SK-N-SH (cell line): ENCODE data around the gene BGN. TPM values are rescaled to one million over a fixed set of nuclear protein-coding genes. Genes with fewer than 3 reads are reported as not detected.

Source experiments
- CTCF ChIA-PET: fragments of 300-600, 350-600 bp; formaldehyde crosslinking; extraction: SDS; loops from one replicate; lab custom pipeline; 2021; lab: Yijun Ruan, JAX
- POLR2A ChIA-PET: fragments of 350-600 bp; sonication (Branson Sonifier 250); formaldehyde crosslinking; extraction: SDS; loops from one replicate; lab custom pipeline; 2020; ENCODE audit warnings: antibody characterized with exemption, inconsistent platforms; lab: Yijun Ruan, JAX
- DNase-seq: peaks from one replicate; pipeline ENCODE4 v3.0.0; 2012
- H2AFZ ChIP-seq: fragments of 200-600 bp; sonication (generic); 2 replicates; pipeline ENCODE4 v1.8.1; 2016; ENCODE audit warnings: antibody characterized with exemption, mild to moderate bottlenecking, low read depth
- H3F3A ChIP-seq: fragments of 200-600 bp; sonication (generic); replicated peaks from 2 replicates; pipeline ENCODE3; 2016; ENCODE audit warnings: antibody characterized with exemption, mild to moderate bottlenecking; ENCODE audit not compliant: insufficient read depth
- H3K27ac ChIP-seq, 2 experiments: fragments of 200-500 bp in 1 of 2; fragments of 200-600 bp in 1 of 2; sonication (Bioruptor generic) in 1 of 2; sonication (generic), shearing (Covaris generic) in 1 of 2; 2 replicates each; pipeline versions ENCODE4 v1.5.1 to v1.6.1; 2014 to 2016; ENCODE audit warnings: low read depth in 2 of 2, inconsistent platforms in 1 of 2, low read length in 1 of 2, mild to moderate bottlenecking in 1 of 2, mixed read lengths in 1 of 2
- H3K27me3 ChIP-seq: fragments of 200-600 bp; sonication (generic), shearing (Covaris generic); 2 replicates; pipeline ENCODE4 v1.6.1; 2016; ENCODE audit warnings: mixed run types; ENCODE audit not compliant: insufficient read depth
- H3K36me3 ChIP-seq, 2 experiments: fragments of 200-500 bp in 1 of 2; fragments of 200-600 bp in 1 of 2; sonication (Bioruptor generic) in 1 of 2; sonication (generic) in 1 of 2; replicated peaks in 1 of 2; 2 replicates each; pipeline versions ENCODE3 to v1.5.1; 2014 to 2016; ENCODE audit warnings: low read length in 1 of 2, mild to moderate bottlenecking in 1 of 2; ENCODE audit not compliant: insufficient read depth in 2 of 2, control insufficient read depth in 1 of 2
- H3K4me1 ChIP-seq, 2 experiments: fragments of 200-500 bp in 1 of 2; fragments of 200-600 bp in 1 of 2; sonication (Bioruptor generic) in 1 of 2; sonication (generic), shearing (Covaris generic) in 1 of 2; 2 replicates each; pipeline versions ENCODE4 v1.5.1 to v1.6.1; 2014 to 2016; ENCODE audit warnings: low read depth in 1 of 2, low read length in 1 of 2, mixed run types in 1 of 2; ENCODE audit not compliant: insufficient read depth in 2 of 2, control insufficient read depth in 1 of 2
- H3K4me2 ChIP-seq: fragments of 200-600 bp; sonication (generic), shearing (Covaris generic); 2 replicates; pipeline ENCODE4 v1.6.1; 2017; ENCODE audit warnings: mixed run types
- H3K4me3 ChIP-seq, 2 experiments: fragments of 200-500 bp in 1 of 2; fragments of 200-600 bp in 1 of 2; sonication (Bioruptor generic) in 1 of 2; sonication (generic), shearing (Covaris generic) in 1 of 2; 2 replicates each; pipeline versions ENCODE4 v1.5.1 to v1.8.1; 2014 to 2016; ENCODE audit warnings: low read depth in 2 of 2, inconsistent platforms in 1 of 2, low read length in 1 of 2, mild to moderate bottlenecking in 1 of 2, mixed read lengths in 1 of 2, moderate library complexity in 1 of 2
- H3K79me2 ChIP-seq: fragments of 200-600 bp; sonication (generic); 2 replicates; pipeline ENCODE4 v1.8.1; 2017; ENCODE audit warnings: mild to moderate bottlenecking; ENCODE audit not compliant: insufficient read depth
- H3K9ac ChIP-seq: fragments of 200-600 bp; sonication (generic); 2 replicates; pipeline ENCODE4 v1.6.1; 2017; ENCODE audit warnings: mixed run types
- H3K9me2 ChIP-seq: fragments of 200-600 bp; sonication (generic); 2 replicates; pipeline ENCODE4 v1.6.1; 2017; ENCODE audit warnings: mixed run types
- H3K9me3 ChIP-seq: fragments of 200-600 bp; sonication (generic); 2 replicates; pipeline ENCODE4 v1.6.1; 2017; ENCODE audit warnings: mixed run types, mild to moderate bottlenecking, moderate library complexity
- H4K20me1 ChIP-seq: fragments of 200-600 bp; sonication (generic); 2 replicates; pipeline ENCODE4 v1.6.1; 2017; ENCODE audit warnings: mild to moderate bottlenecking, mixed run types; ENCODE audit not compliant: insufficient read depth
- CHD2 ChIP-seq: fragments of 150-350 bp; IDR thresholded peaks from 2 replicates; pipeline ENCODE4 v1.6.1; 2018; ENCODE audit warnings: low read length; ENCODE audit not compliant: partially characterized antibody
- CTCF ChIP-seq: fragments of 200-600 bp; sonication (generic); IDR thresholded peaks from 2 replicates; pipeline ENCODE4 v1.6.1; 2017; ENCODE audit warnings: antibody characterized with exemption, mild to moderate bottlenecking, moderate library complexity
- ELF1 ChIP-seq: IDR thresholded peaks from 2 replicates; pipeline ENCODE4 v1.4.0; 2012
- EP300 ChIP-seq, 2 experiments: IDR thresholded peaks; 2 replicates each; pipeline versions ENCODE4 v1.4.0 to v1.6.1; 2012; ENCODE audit warnings: borderline replicate concordance in 1 of 2, low read depth in 1 of 2, low read length in 1 of 2
- EZH2phosphoT487 ChIP-seq: fragments of 200-600 bp; sonication (generic); IDR thresholded peaks from 2 replicates; pipeline ENCODE4 v1.6.1; 2017; ENCODE audit warnings: low read depth, mixed run types, mild to moderate bottlenecking, antibody characterized with exemption, moderate library complexity, borderline replicate concordance
- FOSL2 ChIP-seq: IDR thresholded peaks from 2 replicates; pipeline ENCODE4 v1.4.0; 2012; ENCODE audit warnings: low read depth, mild to moderate bottlenecking, moderate library complexity, borderline replicate concordance
- FOXM1 ChIP-seq: IDR thresholded peaks from 2 replicates; pipeline ENCODE4 v1.4.0; 2012; ENCODE audit warnings: low read depth, mild to moderate bottlenecking
- GABPA ChIP-seq: IDR thresholded peaks from 2 replicates; pipeline ENCODE4 v1.4.0; 2012; ENCODE audit warnings: low read depth, mild to moderate bottlenecking
- GATA2 ChIP-seq: sonication (generic); formaldehyde crosslinking; IDR thresholded peaks from 2 replicates; pipeline ENCODE4 v1.5.0; 2020; ENCODE audit warnings: mild to moderate bottlenecking, missing genetic modification reagents
- IRF3 ChIP-seq: fragments of 150-350 bp; IDR thresholded peaks from 2 replicates; pipeline ENCODE4 v1.6.1; 2016; ENCODE audit warnings: mild to moderate bottlenecking, low read depth, low read length
- MEF2A ChIP-seq: IDR thresholded peaks from 2 replicates; pipeline ENCODE4 v1.4.0; 2012; ENCODE audit warnings: low read depth, borderline replicate concordance
- NFIC ChIP-seq: IDR thresholded peaks from 2 replicates; pipeline ENCODE4 v1.4.0; 2012; ENCODE audit warnings: borderline replicate concordance
- RCOR1 ChIP-seq: fragments of 150-350 bp; IDR thresholded peaks from 2 replicates; pipeline ENCODE4 v1.6.1; 2017; ENCODE audit warnings: antibody characterized with exemption, low read length
- RFX5 ChIP-seq: IDR thresholded peaks from 2 replicates; pipeline ENCODE4 v1.6.1; 2012; ENCODE audit warnings: mild to moderate bottlenecking, improper control_type of control experiment, low read length
- SMC3 ChIP-seq: IDR thresholded peaks from 2 replicates; pipeline ENCODE4 v1.6.1; 2012; ENCODE audit warnings: low read depth, low read length, improper control_type of control experiment
- TCF12 ChIP-seq: IDR thresholded peaks from 2 replicates; pipeline ENCODE4 v1.4.0; 2012
- TEAD4 ChIP-seq: IDR thresholded peaks from 2 replicates; pipeline ENCODE4 v1.4.0; 2012; ENCODE audit warnings: mild to moderate bottlenecking, borderline replicate concordance; ENCODE audit not compliant: insufficient read depth
- YY1 ChIP-seq: IDR thresholded peaks from 2 replicates; pipeline ENCODE4 v1.4.0; 2012; ENCODE audit warnings: low read depth, mild to moderate bottlenecking
- WGBS: methylation state at CpG from one replicate; pipeline ENCODE4 v1.1.6; 2017; ENCODE audit warnings: low lambda C conversion rate; 5-methylcytosine and 5-hydroxymethylcytosine counted together
- polyA plus RNA-seq, 3 experiments: library from polyadenylated mRNA; depleted of rRNA; stranded (reverse); fragments of >200 nt; gene quantifications; 2 replicates each; pipeline ENCODE4 v1.2.3, GENCODE V29; 2012
- TF ChIP-seq, protein P1 (sequence below): IDR thresholded peaks from 2 replicates; pipeline ENCODE4 v1.4.0; 2012; ENCODE audit warnings: low read depth, borderline replicate concordance

Gene BGN
- polyA plus RNA-seq, 1 of the 3 experiments (the other 2 are of a cell fraction) = 28.9 TPM

GRCh38 chrX:153457827-153458466 is 36.8 kb upstream of the BGN start:
- 61% methylated on average over 15 of the region's 17 CpGs for WGBS
- Histone ChIP-seq H3K79me2 (no peaks in the 10 kb centered on the region), H3K4me2 (no peak overlapping the region), H3K4me1 (peaks cover 0 to 19% of the 10 kb centered on the region in 2 experiments; a peak in 1 of 4 replicates), H3K27ac (no peak overlapping the region), H3K27me3 (no peaks in the 10 kb centered on the region), H3K9ac (no peak overlapping the region), H3K9me3 (no peaks in the 10 kb centered on the region), H3K36me3 (peaks cover 0 to 3% of the 10 kb centered on the region in 2 experiments), H3F3A (peaks cover 3% of the 10 kb centered on the region), H2AFZ (no peak overlapping the region), H4K20me1 (no peaks in the 10 kb centered on the region), H3K9me2 (no peaks in the 10 kb centered on the region), H3K4me3 (no peak overlapping the region)
- ChIA-PET POLR2A (no interaction called here), CTCF (interaction anchor here (1.4 to 4.3 kb wide), 3 partner anchors 10 to 49 kb away, joined by 6 to 26 read pairs (median 6); partner anchors contain the start of gene HAUS7)
- DNase-seq = no peak
- TF ChIP-seq MEF2A (no peak), EP300 (IDR thresholded peaks at IDR 0.05; ENCODE audit: borderline replicate concordance in 1 of 2, low read depth in 1 of 2, low read length in 1 of 2) (no peak), NFIC (no peak), GABPA (no peak), EZH2phosphoT487 (no peak), CHD2 (no peak), TEAD4 (no peak), FOXM1 (no peak), FOSL2 (no peak), GATA2 (CRISPR knock-in tag) (no peak), SMC3 (no peak), IRF3 (no peak), YY1 (no peak), RCOR1 (no peak), ELF1 (no peak), RFX5 (no peak), CTCF (no peak), TCF12 (no peak)
- TF ChIP-seq, protein P1, sequence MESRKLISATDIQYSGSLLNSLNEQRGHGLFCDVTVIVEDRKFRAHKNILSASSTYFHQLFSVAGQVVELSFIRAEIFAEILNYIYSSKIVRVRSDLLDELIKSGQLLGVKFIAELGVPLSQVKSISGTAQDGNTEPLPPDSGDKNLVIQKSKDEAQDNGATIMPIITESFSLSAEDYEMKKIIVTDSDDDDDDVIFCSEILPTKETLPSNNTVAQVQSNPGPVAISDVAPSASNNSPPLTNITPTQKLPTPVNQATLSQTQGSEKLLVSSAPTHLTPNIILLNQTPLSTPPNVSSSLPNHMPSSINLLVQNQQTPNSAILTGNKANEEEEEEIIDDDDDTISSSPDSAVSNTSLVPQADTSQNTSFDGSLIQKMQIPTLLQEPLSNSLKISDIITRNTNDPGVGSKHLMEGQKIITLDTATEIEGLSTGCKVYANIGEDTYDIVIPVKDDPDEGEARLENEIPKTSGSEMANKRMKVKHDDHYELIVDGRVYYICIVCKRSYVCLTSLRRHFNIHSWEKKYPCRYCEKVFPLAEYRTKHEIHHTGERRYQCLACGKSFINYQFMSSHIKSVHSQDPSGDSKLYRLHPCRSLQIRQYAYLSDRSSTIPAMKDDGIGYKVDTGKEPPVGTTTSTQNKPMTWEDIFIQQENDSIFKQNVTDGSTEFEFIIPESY = no peak
